Heart right ventricle (tissue), 16 donors: Measurements from ENCODE around the gene IL1RAPL1. TPM values are rescaled to one million over a fixed set of nuclear protein-coding genes. Genes with fewer than 3 reads are reported as not detected.

Experiments
- ATAC-seq, 8 donors: fragments of 200-7000 bp; cut with Tn5 transposase; one replicate each; pipeline ENCODE4 v1.9.1; 2020; ENCODE audit warnings: mild to moderate bottlenecking in 8 of 8, moderate library complexity in 8 of 8, moderate number of reproducible peaks in 1 of 8
- DNase-seq, 2 donors: peaks; one replicate each; pipeline ENCODE4 v3.0.0-alpha.2; 2020
- H3K27ac ChIP-seq, 10 donors: fragments of 200-600 bp; sonication (generic) in 2 of 10; one replicate each; pipeline versions ENCODE4 v1.5.0 to v1.8.0; 2020 to 2022; ENCODE audit warnings: mild to moderate bottlenecking in 3 of 10
- H3K27me3 ChIP-seq, 7 donors: fragments of 200-600 bp; one replicate each; pipeline ENCODE4 v1.8.0; 2021 to 2022; ENCODE audit warnings: mild to moderate bottlenecking in 2 of 7
- H3K36me3 ChIP-seq, 9 donors: fragments of 200-600 bp; sonication (generic) in 1 of 9; one replicate each; pipeline versions ENCODE4 v1.5.0 to v1.8.0; 2020 to 2022; ENCODE audit warnings: mild to moderate bottlenecking in 2 of 9
- H3K4me1 ChIP-seq, 9 donors: fragments of 200-600 bp; sonication (generic) in 1 of 9; one replicate each; pipeline versions ENCODE4 v1.5.0 to v1.8.0; 2020 to 2022; ENCODE audit warnings: mild to moderate bottlenecking in 4 of 9
- H3K4me3 ChIP-seq, 10 donors: fragments of 200-600 bp; sonication (generic) in 2 of 10; one replicate each; pipeline versions ENCODE4 v1.5.0 to v1.8.0; 2020 to 2022; ENCODE audit warnings: mild to moderate bottlenecking in 7 of 10, moderate library complexity in 2 of 10
- H3K9me3 ChIP-seq, 11 donors: fragments of 200-600 bp in 10 of 11; sonication (generic) in 2 of 11; one replicate each; pipeline versions ENCODE4 v1.5.0 to v1.8.0; 2013 to 2022; ENCODE audit warnings: mild to moderate bottlenecking in 2 of 11, control low read depth in 1 of 11, moderate library complexity in 1 of 11
- CTCF ChIP-seq, 9 donors: fragments of 200-600 bp; sonication (generic) in 2 of 9; IDR thresholded peaks; one replicate each; pipeline versions ENCODE4 v1.5.0 to v1.8.0; 2021 to 2022; ENCODE audit warnings: antibody characterized with exemption in 9 of 9, mild to moderate bottlenecking in 5 of 9, moderate library complexity in 1 of 9
- WGBS, 2 donors: extraction: QIAGEN DNeasy Blood & Tissue Kit; methylation state at CpG; one replicate each; pipeline ENCODE4 v1.1.7; 2013; ENCODE audit warnings: inconsistent platforms in 1 of 2; 5-methylcytosine and 5-hydroxymethylcytosine counted together
- intact Hi-C, 10 donors: fragments of 100-400 bp; cut with DNase I; formaldehyde crosslinking; loops; one replicate each; pipeline versions ENCODE4 v1.11.1 to v1.14.2; 2022
- polyA plus RNA-seq, 2 donors: library from polyadenylated mRNA; stranded (reverse); fragments of 200-250 nt; gene quantifications; one replicate each; pipeline ENCODE4 v1.2.3, GENCODE V29; 2013
- total RNA-seq, 10 donors: library from RNA; stranded (reverse); fragmentation: NEBNext Ultra II Directional in 3 of 10; extraction: Animal tissue kit (Norgen Biotek cat#: 25700) in 3 of 10; gene quantifications; one replicate each; pipeline versions ENCODE4 v1.2.1 to v1.2.4, GENCODE V29; 2021 to 2023
- donor health status: Arrhythmogenic right ventricular cardiomyopathy.
- donor health status: ischemic (EF 13 %, LVEDD 7.1; RV severe dilation, severe dysfunction).
- donor health status: healthy with polysubstance abuse.
- donor health status: DM: no; HTN: yes; CAD: no.
- donor health status: DM: no; HTN: no; CAD: no.
- donor health status: ischemic (EF 25% LVEDD 6.9; RV normal size, moderate dysfunction).
- donor health status: ischemic (EF 25% LVEDD 5.7; RV mildly dilated, moderate dysfunction).
- donor health status: healthy.
- donor health status: DM: yes; HTN: yes; CAD: no.
- donor health status: Ischemic cardiomyopathy.
- donor health status: ischemic (EF 35%, LVEDD 5.7; RV mildly dilated, moderate dysfunction).
- donor health status: nonischemic (EF 11% LVEDD 7.7; RV severe dilation, severe dysfunction).
- donor health status: DM: yes; HTN: yes; CAD: no.
- donor health status: PGD.
- donor health status: ischemic (EF 29% LVEDD 5.4; RV normal size, mild dysfunction).
- donor health status: nonischemic (EF 23%, LVEDD 6.1; RV moderate dilation, normal function).

The IL1RAPL1 gene
- total and polyA plus RNA-seq, 12 donors, result 0.13 to 6.3 (median 2.8) TPM

- Histone ChIP-seq H3K27ac (no peak overlapping the region), H3K27me3 (no peaks in the 10 kb centered on the region), H3K9me3 (no peaks in the 10 kb centered on the region), H3K4me1 (no peaks in the 10 kb centered on the region), H3K36me3 (no peaks in the 10 kb centered on the region), H3K4me3 (no peak overlapping the region)
- DNase-seq (no peak), ATAC-seq (no peak)
- intact Hi-C loops, result no loop called here
- no peak for TF ChIP-seq CTCF (IDR thresholded peaks at IDR 0.05)
Measured at GRCh38 chrX:29275928-29276327, 688.7 kb downstream of the IL1RAPL1 start.

GRCh38 chrX:29281078-29281742 lies 694.0 kb downstream of the IL1RAPL1 start:
- no peak for TF ChIP-seq CTCF (IDR thresholded peaks at IDR 0.05)
- Histone ChIP-seq H3K36me3 (no peaks in the 10 kb centered on the region), H3K27ac (no peak overlapping the region), H3K9me3 (peaks cover 0 to 7% (median 0%) of the 10 kb centered on the region in 11 donors), H3K4me1 (no peaks in the 10 kb centered on the region), H3K4me3 (no peak overlapping the region), H3K27me3 (no peaks in the 10 kb centered on the region)
- ATAC-seq, result no peak
- intact Hi-C loops, result no loop called here
- DNase-seq, result no peak
- WGBS, 2 donors, result 100% methylated on average over 2 of the region's 2 CpGs

GRCh38 chrX:29285664-29286063 lies 698.4 kb downstream of the IL1RAPL1 start:
- H3K36me3 ChIP-seq, result no peaks in the 10 kb centered on the region
- H3K4me1 ChIP-seq, result no peaks in the 10 kb centered on the region
- TF ChIP-seq CTCF (IDR thresholded peaks at IDR 0.05), result no peak
- H3K4me3 ChIP-seq, result no peak overlapping the region
- H3K27me3 ChIP-seq, result no peaks in the 10 kb centered on the region
- WGBS, 2 donors, result 48 to 56% methylated on average over 2 of the region's 2 CpGs
- peaks cover 0 to 15% (median 0%) of the 10 kb centered on the region in 11 donors for H3K9me3 ChIP-seq
- ATAC-seq (peak in 1 of 8 donors; percentile 42), DNase-seq (no peak)
- intact Hi-C loops, result no loop called here
- no peak overlapping the region for H3K27ac ChIP-seq

- Histone ChIP-seq H3K36me3 (no peaks in the 10 kb centered on the region), H3K9me3 (no peaks in the 10 kb centered on the region), H3K4me1 (no peaks in the 10 kb centered on the region), H3K27ac (no peak overlapping the region), H3K27me3 (no peaks in the 10 kb centered on the region), H3K4me3 (no peak overlapping the region)
- no peak for DNase-seq
- intact Hi-C loops, result no loop called here
- WGBS, 2 donors, result 64 to 65% methylated on average over 1 of the region's 1 CpG
- no peak for TF ChIP-seq CTCF (IDR thresholded peaks at IDR 0.05)
- no peak for ATAC-seq
Measured at GRCh38 chrX:29295987-29296680, 708.9 kb downstream of the IL1RAPL1 start.
